Panc1 (cell line): ENCODE measurements around the gene SND1. TPM values are rescaled to one million over a fixed set of nuclear protein-coding genes. Genes with fewer than 3 reads are reported as not detected.

Experiments used
- ATAC-seq: fragments of 200-7000 bp; cut with Tn5 transposase; 2 replicates; pipeline ENCODE4 v1.9.1; 2020; ENCODE audit warnings: mild to moderate bottlenecking, moderate library complexity
- BruUV-seq: library from RNA; stranded (reverse); fragments of 400-500 nt; replicated peaks from 2 replicates; lab custom pipeline; 2021; lab: Mats Ljungman, UMichigan
- CTCF ChIA-PET: fragments of 300-600 bp; sonication (Branson Sonifier 250); formaldehyde crosslinking; loops from one replicate; lab custom pipeline; 2022; ENCODE audit warnings: antibody characterized with exemption; lab: Charles Lee
- POLR2A ChIA-PET: fragments of 300-600 bp; sonication (Branson Sonifier 250); formaldehyde crosslinking; loops from one replicate; lab custom pipeline; 2022; ENCODE audit warnings: antibody characterized with exemption; lab: Charles Lee
- DNase-seq: peaks from one replicate; pipeline ENCODE4 v3.0.0-alpha.2; 2010; ENCODE audit warnings: low read depth, low spot score
- H3K27ac ChIP-seq: 2 replicates; pipeline ENCODE4 v1.5.1; 2011; ENCODE audit warnings: mild to moderate bottlenecking, low read length, inconsistent platforms
- H3K27me3 ChIP-seq: fragments of 200-500 bp; sonication (Bioruptor generic); 2 replicates; pipeline ENCODE4 v1.6.0; 2014; ENCODE audit warnings: low read length, inconsistent platforms; ENCODE audit not compliant: control insufficient read depth, insufficient read depth
- H3K36me3 ChIP-seq: fragments of 200-500 bp; sonication (Bioruptor generic); 2 replicates; pipeline ENCODE4 v1.5.1; 2014; ENCODE audit warnings: inconsistent platforms, mild to moderate bottlenecking, low read length, moderate library complexity; ENCODE audit not compliant: control insufficient read depth, insufficient read depth
- H3K4me1 ChIP-seq: 2 replicates; pipeline ENCODE4 v1.5.1; 2011; ENCODE audit warnings: inconsistent platforms, mild to moderate bottlenecking, low read length, moderate library complexity; ENCODE audit not compliant: control insufficient read depth, insufficient read depth
- H3K4me3 ChIP-seq, 2 experiments: 2 replicates each; pipeline ENCODE4 v1.5.1; 2011 to 2012; ENCODE audit warnings: low read depth in 2 of 2, low read length in 2 of 2, mild to moderate bottlenecking in 2 of 2, inconsistent platforms in 1 of 2, moderate library complexity in 1 of 2
- H3K9me3 ChIP-seq: fragments of 200-500 bp; sonication (Bioruptor generic); 2 replicates; pipeline ENCODE4 v1.5.1; 2014; ENCODE audit warnings: low read depth, mild to moderate bottlenecking, inconsistent platforms, low read length, moderate library complexity; ENCODE audit not compliant: control insufficient read depth, insufficient read depth
- CTCF ChIP-seq: fragments of 450-650 bp; IDR thresholded peaks from 2 replicates; pipeline ENCODE4 v1.5.1; 2017; ENCODE audit warnings: mild to moderate bottlenecking
- POLR2AphosphoS5 ChIP-seq: IDR thresholded peaks from 2 replicates; pipeline ENCODE4 v1.6.1; 2012; ENCODE audit warnings: mild to moderate bottlenecking, low read depth, low read length, moderate library complexity
- SIN3A ChIP-seq: IDR thresholded peaks from 2 replicates; pipeline ENCODE4 v1.6.1; 2012; ENCODE audit warnings: low read depth, mild to moderate bottlenecking, low read length, moderate library complexity, borderline replicate concordance; ENCODE audit not compliant: insufficient read depth
- TCF7L2 ChIP-seq: IDR thresholded peaks from 2 replicates; pipeline ENCODE4 v1.6.1; 2011; ENCODE audit warnings: mild to moderate bottlenecking, low read depth, low read length, inconsistent platforms
- in situ Hi-C: cut with HindIII; loops from 2 replicates; pipeline ENCODE4 v1.10.0; 2016; ENCODE audit warnings: low sequenced_read_pairs, low pct_unique_long_range_greater_than_20kb
- intact Hi-C: fragments of 100-400 bp; cut with micrococcal nuclease; formaldehyde crosslinking; loops from one replicate; pipeline ENCODE4 v1.10.0; 2022; ENCODE audit not compliant: unreplicated experiment
- total RNA-seq: library from RNA; stranded (reverse); gene quantifications from one replicate; pipeline ENCODE4 v1.2.1, GENCODE V29; 2021; ENCODE audit not compliant: unreplicated experiment
- TF ChIP-seq, protein P1 (sequence below), 2 experiments: IDR thresholded peaks; 2 replicates each; pipeline ENCODE4 v1.6.1; 2011 to 2012; ENCODE audit warnings: low read depth in 2 of 2, control low read depth in 1 of 2, low read length in 1 of 2, mild to moderate bottlenecking in 1 of 2, moderate library complexity in 1 of 2; ENCODE audit not compliant: insufficient read depth in 1 of 2

The SND1 gene
- total RNA-seq, 1 experiment from 2014 or later: 176 TPM

DNA sequence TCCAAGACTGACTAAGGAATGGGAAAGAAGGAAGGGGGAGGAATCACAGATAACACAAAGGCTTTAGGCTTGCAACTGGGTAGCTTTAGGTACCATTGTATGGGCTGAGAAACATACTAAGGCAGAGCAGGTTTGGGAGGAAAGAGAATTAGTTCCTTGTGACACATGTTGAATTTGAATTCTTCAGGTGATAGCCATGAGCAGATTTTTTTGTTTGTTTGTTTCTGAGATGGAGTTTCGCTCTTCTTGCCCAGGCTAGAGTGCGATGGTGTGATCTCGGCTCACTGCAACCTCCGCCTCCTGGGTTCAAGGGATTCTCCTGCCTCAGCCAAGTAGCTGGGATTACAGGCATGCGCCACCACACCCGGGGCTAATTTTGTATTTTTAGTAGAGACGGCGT lies 4.4 kb upstream of the SND1 start:
- no peaks in the 10 kb centered on the region for H3K27me3 ChIP-seq
- TF ChIP-seq POLR2AphosphoS5: no peak
- TF ChIP-seq, protein P1, sequence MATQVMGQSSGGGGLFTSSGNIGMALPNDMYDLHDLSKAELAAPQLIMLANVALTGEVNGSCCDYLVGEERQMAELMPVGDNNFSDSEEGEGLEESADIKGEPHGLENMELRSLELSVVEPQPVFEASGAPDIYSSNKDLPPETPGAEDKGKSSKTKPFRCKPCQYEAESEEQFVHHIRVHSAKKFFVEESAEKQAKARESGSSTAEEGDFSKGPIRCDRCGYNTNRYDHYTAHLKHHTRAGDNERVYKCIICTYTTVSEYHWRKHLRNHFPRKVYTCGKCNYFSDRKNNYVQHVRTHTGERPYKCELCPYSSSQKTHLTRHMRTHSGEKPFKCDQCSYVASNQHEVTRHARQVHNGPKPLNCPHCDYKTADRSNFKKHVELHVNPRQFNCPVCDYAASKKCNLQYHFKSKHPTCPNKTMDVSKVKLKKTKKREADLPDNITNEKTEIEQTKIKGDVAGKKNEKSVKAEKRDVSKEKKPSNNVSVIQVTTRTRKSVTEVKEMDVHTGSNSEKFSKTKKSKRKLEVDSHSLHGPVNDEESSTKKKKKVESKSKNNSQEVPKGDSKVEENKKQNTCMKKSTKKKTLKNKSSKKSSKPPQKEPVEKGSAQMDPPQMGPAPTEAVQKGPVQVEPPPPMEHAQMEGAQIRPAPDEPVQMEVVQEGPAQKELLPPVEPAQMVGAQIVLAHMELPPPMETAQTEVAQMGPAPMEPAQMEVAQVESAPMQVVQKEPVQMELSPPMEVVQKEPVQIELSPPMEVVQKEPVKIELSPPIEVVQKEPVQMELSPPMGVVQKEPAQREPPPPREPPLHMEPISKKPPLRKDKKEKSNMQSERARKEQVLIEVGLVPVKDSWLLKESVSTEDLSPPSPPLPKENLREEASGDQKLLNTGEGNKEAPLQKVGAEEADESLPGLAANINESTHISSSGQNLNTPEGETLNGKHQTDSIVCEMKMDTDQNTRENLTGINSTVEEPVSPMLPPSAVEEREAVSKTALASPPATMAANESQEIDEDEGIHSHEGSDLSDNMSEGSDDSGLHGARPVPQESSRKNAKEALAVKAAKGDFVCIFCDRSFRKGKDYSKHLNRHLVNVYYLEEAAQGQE (IDR thresholded peaks at IDR 0.05; ENCODE audit: insufficient read depth in 1 of 2, low read depth in 2 of 2, low read length in 1 of 2): no peak
- TF ChIP-seq CTCF: no peak
- TF ChIP-seq SIN3A: no peak
- no peak for TF ChIP-seq TCF7L2
- ATAC-seq: no peak

GRCh38 chr7:127648986-127649385 lies 3.0 kb upstream of the SND1 start:
- ATAC-seq (no peak), DNase-seq (no peak)
- no TSS peak for BruUV-seq
- in situ Hi-C loops: no loop called here
- no peaks in the 10 kb centered on the region for H3K27me3 ChIP-seq
- ChIA-PET POLR2A (no interaction called here), CTCF (no interaction called here)
- no peak overlapping the region for H3K4me3 ChIP-seq
- no peak for TF ChIP-seq CTCF
- no peak for TF ChIP-seq SIN3A
- TF ChIP-seq, protein P1 (IDR thresholded peaks at IDR 0.05; ENCODE audit: insufficient read depth in 1 of 2, low read depth in 2 of 2, low read length in 1 of 2): no peak
- H3K36me3 ChIP-seq: peaks cover 8% of the 10 kb centered on the region; the same call in 1 of the 2 replicates
- no peaks in the 10 kb centered on the region for H3K9me3 ChIP-seq
- H3K4me1 ChIP-seq: peaks cover 13% of the 10 kb centered on the region
- H3K27ac ChIP-seq: no peak overlapping the region
- intact Hi-C loops: no loop called here

More for the DNA sequence above, 4.4 kb upstream of the SND1 start:
- no TSS peak for BruUV-seq
- in situ Hi-C loops (no loop called here), intact Hi-C loops (no loop called here)
- Histone ChIP-seq H3K4me1 (0 out of 2 replicates have a peak, but pooled peaks cover 4% of the 10 kb centered on the region), H3K27ac (no peak overlapping the region), H3K4me3 (no peak overlapping the region), H3K36me3 (peaks cover 5% of the 10 kb centered on the region; the same call in 1 of the 2 replicates), H3K9me3 (no peaks in the 10 kb centered on the region)
- no peak for DNase-seq
- CTCF ChIA-PET: no interaction called here
- POLR2A ChIA-PET: no interaction called here
